Measurements from ENCODE around the gene CLIP2.

Gene CLIP2

GRCh38 chr7:74332373-74333176, 43.4 kb downstream of the CLIP2 start:
- no peak overlapping the region for H3K14ac ChIP-seq (ENCODE audit: low read length)
- H3K4me2 ChIP-seq (ENCODE audit: insufficient read depth, low read length, poor library complexity, severe bottlenecking): no peak overlapping the region
- no peak overlapping the region for H2BK120ac ChIP-seq (ENCODE audit: low read depth, low read length)
- H3K27ac ChIP-seq (replicated peaks; ENCODE audit: low read length): no peak overlapping the region
- no peak overlapping the region for H2BK15ac ChIP-seq (ENCODE audit: low read length)
- H3K4me1 ChIP-seq (ENCODE audit: control insufficient read depth in 2 of 2, insufficient read depth in 1 of 2, low read depth in 1 of 2, low read length in 2 of 2): no peaks in the 10 kb centered on the region
- no peak overlapping the region for H2BK12ac ChIP-seq (ENCODE audit: low read length)
- H3K18ac ChIP-seq (ENCODE audit: low read length): no peak overlapping the region
- no peaks in the 10 kb centered on the region for H3K27me3 ChIP-seq (ENCODE audit: control insufficient read depth in 3 of 3, insufficient read depth in 3 of 3, low read depth in 1 of 3, low read length in 3 of 3)
- H3K79me1 ChIP-seq (ENCODE audit: low read depth, low read length): peaks cover 2% of the 10 kb centered on the region
- no peak for DNase-seq (ENCODE audit: low spot score)
- no CpG with 5 or more reads among the region's 17 CpGs for WGBS, 2 donors (ENCODE audit: extremely low coverage in 2 of 2, insufficient read length in 2 of 2, insufficient replicate concordance in 1 of 2)
- H3K4ac ChIP-seq (ENCODE audit: low read length): no peak overlapping the region
- no peak overlapping the region for H2AFZ ChIP-seq (ENCODE audit: low read length)
- H4K8ac ChIP-seq (ENCODE audit: low read depth, low read length): no peak overlapping the region
- no peak overlapping the region for H2BK5ac ChIP-seq (ENCODE audit: low read length)
- no peak overlapping the region for H3K23ac ChIP-seq (ENCODE audit: low read depth, low read length, poor library complexity)
- no peak overlapping the region for H3K4me3 ChIP-seq (ENCODE audit: low read length in 2 of 2)
- H4K91ac ChIP-seq (ENCODE audit: low read depth, low read length, poor library complexity): no peak overlapping the region
- H2AK5ac ChIP-seq (ENCODE audit: low read depth, low read length): no peak overlapping the region
- H3K36me3 ChIP-seq (replicated peaks in 1 of 2; ENCODE audit: control insufficient read depth in 2 of 2, insufficient read depth in 2 of 2, low read length in 2 of 2): peaks cover 2 to 34% of the 10 kb centered on the region in 2 donors
- H3K9ac ChIP-seq (ENCODE audit: low read depth, low read length, poor library complexity): no peak overlapping the region
- H3K9me3 ChIP-seq (replicated peaks in 1 of 2; ENCODE audit: control insufficient read depth in 2 of 2, insufficient read depth in 1 of 2, low read depth in 1 of 2, low read length in 2 of 2): no peaks in the 10 kb centered on the region

- no peak for DNase-seq (ENCODE audit: low spot score)
Measured at GRCh38 chr7:74334030-74334429, 44.8 kb downstream of the CLIP2 start.

GRCh38 chr7:74337926-74338325, 48.7 kb downstream of the CLIP2 start:
- DNase-seq (ENCODE audit: low spot score): no peak
- no peak overlapping the region for H2AK5ac ChIP-seq (ENCODE audit: low read depth, low read length)
- no peak overlapping the region for H3K4ac ChIP-seq (ENCODE audit: low read length)
- no peak overlapping the region for H2BK15ac ChIP-seq (ENCODE audit: low read length)
- H4K8ac ChIP-seq (ENCODE audit: low read depth, low read length): no peak overlapping the region
- H3K27ac ChIP-seq (replicated peaks; ENCODE audit: low read length): no peak overlapping the region
- H3K9ac ChIP-seq (ENCODE audit: low read depth, low read length, poor library complexity): no peak overlapping the region
- H3K4me1 ChIP-seq (ENCODE audit: control insufficient read depth in 2 of 2, insufficient read depth in 1 of 2, low read depth in 1 of 2, low read length in 2 of 2): no peaks in the 10 kb centered on the region
- WGBS, 2 donors (ENCODE audit: extremely low coverage in 2 of 2, insufficient read length in 2 of 2, insufficient replicate concordance in 1 of 2): no CpG with 5 or more reads among the region's 9 CpGs
- no peak overlapping the region for H3K4me2 ChIP-seq (ENCODE audit: insufficient read depth, low read length, poor library complexity, severe bottlenecking)
- no peak overlapping the region for H2BK12ac ChIP-seq (ENCODE audit: low read length)
- H2BK120ac ChIP-seq (ENCODE audit: low read depth, low read length): no peak overlapping the region
- no peak overlapping the region for H4K91ac ChIP-seq (ENCODE audit: low read depth, low read length, poor library complexity)
- H3K36me3 ChIP-seq (replicated peaks in 1 of 2; ENCODE audit: control insufficient read depth in 2 of 2, insufficient read depth in 2 of 2, low read length in 2 of 2): peaks cover 6 to 45% of the 10 kb centered on the region in 2 donors
- no peaks in the 10 kb centered on the region for H3K27me3 ChIP-seq (ENCODE audit: control insufficient read depth in 3 of 3, insufficient read depth in 3 of 3, low read depth in 1 of 3, low read length in 3 of 3)
- H3K14ac ChIP-seq (ENCODE audit: low read length): no peak overlapping the region
- H3K4me3 ChIP-seq (ENCODE audit: low read length in 2 of 2): no peak overlapping the region
- H3K23ac ChIP-seq (ENCODE audit: low read depth, low read length, poor library complexity): no peak overlapping the region
- H3K9me3 ChIP-seq (replicated peaks in 1 of 2; ENCODE audit: control insufficient read depth in 2 of 2, insufficient read depth in 1 of 2, low read depth in 1 of 2, low read length in 2 of 2): no peaks in the 10 kb centered on the region
- H2BK5ac ChIP-seq (ENCODE audit: low read length): no peak overlapping the region
- H3K18ac ChIP-seq (ENCODE audit: low read length): no peak overlapping the region
- peaks cover 3% of the 10 kb centered on the region for H3K79me1 ChIP-seq (ENCODE audit: low read depth, low read length)
- no peak overlapping the region for H2AFZ ChIP-seq (ENCODE audit: low read length)

More at GRCh38 chr7:74334030-74334429, 44.8 kb downstream of the CLIP2 start:
- no peak overlapping the region for H3K18ac ChIP-seq (ENCODE audit: low read length)
- no peak overlapping the region for H3K23ac ChIP-seq (ENCODE audit: low read depth, low read length, poor library complexity)
- H2BK12ac ChIP-seq (ENCODE audit: low read length): no peak overlapping the region
- no peak overlapping the region for H2BK120ac ChIP-seq (ENCODE audit: low read depth, low read length)
- H3K27ac ChIP-seq (replicated peaks; ENCODE audit: low read length): no peak overlapping the region
- H3K27me3 ChIP-seq (ENCODE audit: control insufficient read depth in 3 of 3, insufficient read depth in 3 of 3, low read depth in 1 of 3, low read length in 3 of 3): no peaks in the 10 kb centered on the region
- H3K9me3 ChIP-seq (replicated peaks in 1 of 2; ENCODE audit: control insufficient read depth in 2 of 2, insufficient read depth in 1 of 2, low read depth in 1 of 2, low read length in 2 of 2): no peaks in the 10 kb centered on the region
- no peak overlapping the region for H3K4me2 ChIP-seq (ENCODE audit: insufficient read depth, low read length, poor library complexity, severe bottlenecking)
- H3K4me3 ChIP-seq (ENCODE audit: low read length in 2 of 2): no peak overlapping the region
- H4K8ac ChIP-seq (ENCODE audit: low read depth, low read length): no peak overlapping the region
- H2AK5ac ChIP-seq (ENCODE audit: low read depth, low read length): no peak overlapping the region
- H3K9ac ChIP-seq (ENCODE audit: low read depth, low read length, poor library complexity): no peak overlapping the region
- no CpG with 5 or more reads among the region's 11 CpGs for WGBS, 2 donors (ENCODE audit: extremely low coverage in 2 of 2, insufficient read length in 2 of 2, insufficient replicate concordance in 1 of 2)
- no peak overlapping the region for H2AFZ ChIP-seq (ENCODE audit: low read length)
- no peak overlapping the region for H3K14ac ChIP-seq (ENCODE audit: low read length)
- peaks cover 3 to 38% of the 10 kb centered on the region in 2 donors for H3K36me3 ChIP-seq (replicated peaks in 1 of 2; ENCODE audit: control insufficient read depth in 2 of 2, insufficient read depth in 2 of 2, low read length in 2 of 2)
- H4K91ac ChIP-seq (ENCODE audit: low read depth, low read length, poor library complexity): no peak overlapping the region
- no peak overlapping the region for H2BK15ac ChIP-seq (ENCODE audit: low read length)
- H3K4me1 ChIP-seq (ENCODE audit: control insufficient read depth in 2 of 2, insufficient read depth in 1 of 2, low read depth in 1 of 2, low read length in 2 of 2): no peaks in the 10 kb centered on the region
- H3K79me1 ChIP-seq (ENCODE audit: low read depth, low read length): peaks cover 4% of the 10 kb centered on the region
- no peak overlapping the region for H3K4ac ChIP-seq (ENCODE audit: low read length)
- no peak overlapping the region for H2BK5ac ChIP-seq (ENCODE audit: low read length)

- H3K23ac ChIP-seq (ENCODE audit: low read depth, low read length, poor library complexity): peak overlapping the region; percentile 73
- H3K9ac ChIP-seq (ENCODE audit: low read depth, low read length, poor library complexity): no peak overlapping the region
- no peak overlapping the region for H2BK12ac ChIP-seq (ENCODE audit: low read length)
- H2AFZ ChIP-seq (ENCODE audit: low read length): no peak overlapping the region
- no peak overlapping the region for H3K4me2 ChIP-seq (ENCODE audit: insufficient read depth, low read length, poor library complexity, severe bottlenecking)
- no peak overlapping the region for H3K27ac ChIP-seq (replicated peaks; ENCODE audit: low read length)
- no peak overlapping the region for H2BK120ac ChIP-seq (ENCODE audit: low read depth, low read length)
- peak overlapping the region; percentile 82 for H4K8ac ChIP-seq (ENCODE audit: low read depth, low read length)
- H3K36me3 ChIP-seq (replicated peaks in 1 of 2; ENCODE audit: control insufficient read depth in 2 of 2, insufficient read depth in 2 of 2, low read length in 2 of 2): peaks cover 8 to 50% of the 10 kb centered on the region in 2 donors
- H3K4me3 ChIP-seq (ENCODE audit: low read length in 2 of 2): no peak overlapping the region
- H3K27me3 ChIP-seq (ENCODE audit: control insufficient read depth in 3 of 3, insufficient read depth in 3 of 3, low read depth in 1 of 3, low read length in 3 of 3): no peaks in the 10 kb centered on the region
- H2BK15ac ChIP-seq (ENCODE audit: low read length): no peak overlapping the region
- DNase-seq (ENCODE audit: low spot score): no peak
- H2AK5ac ChIP-seq (ENCODE audit: low read depth, low read length): no peak overlapping the region
- H4K91ac ChIP-seq (ENCODE audit: low read depth, low read length, poor library complexity): no peak overlapping the region
- no peak overlapping the region for H3K14ac ChIP-seq (ENCODE audit: low read length)
- H2BK5ac ChIP-seq (ENCODE audit: low read length): no peak overlapping the region
- H3K9me3 ChIP-seq (replicated peaks in 1 of 2; ENCODE audit: control insufficient read depth in 2 of 2, insufficient read depth in 1 of 2, low read depth in 1 of 2, low read length in 2 of 2): no peaks in the 10 kb centered on the region
- WGBS, 2 donors (ENCODE audit: extremely low coverage in 2 of 2, insufficient read length in 2 of 2, insufficient replicate concordance in 1 of 2): no CpG with 5 or more reads among the region's 52 CpGs
- H3K79me1 ChIP-seq (ENCODE audit: low read depth, low read length): peaks cover 3% of the 10 kb centered on the region
- H3K4ac ChIP-seq (ENCODE audit: low read length): no peak overlapping the region
- no peaks in the 10 kb centered on the region for H3K4me1 ChIP-seq (ENCODE audit: control insufficient read depth in 2 of 2, insufficient read depth in 1 of 2, low read depth in 1 of 2, low read length in 2 of 2)
- no peak overlapping the region for H3K18ac ChIP-seq (ENCODE audit: low read length)
Measured at GRCh38 chr7:74338366-74339108, 49.3 kb downstream of the CLIP2 start.

Data from neuronal stem cell (in vitro differentiated cells).